DLD1 (cell line): ENCODE data around the gene RUNX1.

ENCODE experiments used
- in situ Hi-C: cut with HindIII; loops from 2 replicates; pipeline ENCODE4 v1.10.0; 2017; ENCODE audit warnings: low sequenced_read_pairs

Gene RUNX1

DNA sequence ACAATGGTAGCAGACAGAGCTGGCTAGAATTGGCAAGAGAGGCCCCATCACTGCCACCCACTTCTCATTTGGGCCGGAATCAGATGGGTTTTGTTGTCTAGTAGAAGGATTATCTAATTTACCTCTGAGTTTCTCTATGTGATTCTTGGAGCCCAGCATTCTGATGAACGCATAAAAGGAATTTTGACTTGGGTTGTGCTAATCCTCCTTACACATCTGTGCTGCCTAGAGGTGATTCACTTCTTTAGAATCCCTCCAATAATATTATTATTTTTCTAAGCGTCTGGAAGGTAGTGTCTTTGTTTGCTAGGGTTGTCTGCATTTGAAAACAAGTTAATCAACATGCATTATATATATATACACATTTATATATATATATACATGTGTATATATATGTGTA is 118.1 kb downstream of the RUNX1 start:
- in situ Hi-C loops: no loop called here

- in situ Hi-C loops: no loop called here
These were observed 120.5 kb downstream of the RUNX1 start for GRCh38 chr21:34928637-34929036.

- in situ Hi-C loops: no loop called here
These were observed 121.1 kb downstream of the RUNX1 start for GRCh38 chr21:34927992-34928391.

DNA sequence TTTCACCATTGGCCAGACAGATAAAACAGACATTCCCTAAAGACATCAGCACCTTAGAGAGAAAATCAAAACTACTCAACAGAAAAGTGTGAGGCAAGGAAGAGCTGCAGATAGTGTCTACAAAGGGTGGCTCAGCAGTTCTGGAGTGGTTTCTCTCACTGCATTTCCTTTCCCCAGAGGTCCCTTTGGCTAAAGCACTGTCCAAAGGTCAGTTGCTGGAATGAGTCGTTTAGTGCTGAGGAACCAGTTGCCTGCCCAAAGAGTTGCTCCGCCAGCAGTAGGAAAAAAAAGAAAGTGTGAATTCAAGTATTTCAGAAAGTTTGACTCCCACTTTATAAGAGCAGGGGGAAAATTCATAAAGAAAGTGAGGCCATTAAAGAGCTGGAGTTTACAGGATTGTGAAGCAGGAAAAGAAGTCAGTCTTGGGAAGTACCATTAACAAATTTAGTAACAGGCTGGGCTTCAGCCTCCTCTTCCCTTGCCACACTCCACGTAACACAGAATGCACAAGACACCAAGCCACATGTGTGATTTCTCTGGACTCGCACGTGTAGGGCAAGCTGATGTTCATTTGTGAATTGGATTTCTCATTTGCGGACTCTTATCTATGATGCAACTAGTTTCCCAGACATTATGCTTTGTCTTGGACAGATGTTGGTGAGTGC is 122.2 kb downstream of the RUNX1 start:
- in situ Hi-C loops: no loop called here

DNA sequence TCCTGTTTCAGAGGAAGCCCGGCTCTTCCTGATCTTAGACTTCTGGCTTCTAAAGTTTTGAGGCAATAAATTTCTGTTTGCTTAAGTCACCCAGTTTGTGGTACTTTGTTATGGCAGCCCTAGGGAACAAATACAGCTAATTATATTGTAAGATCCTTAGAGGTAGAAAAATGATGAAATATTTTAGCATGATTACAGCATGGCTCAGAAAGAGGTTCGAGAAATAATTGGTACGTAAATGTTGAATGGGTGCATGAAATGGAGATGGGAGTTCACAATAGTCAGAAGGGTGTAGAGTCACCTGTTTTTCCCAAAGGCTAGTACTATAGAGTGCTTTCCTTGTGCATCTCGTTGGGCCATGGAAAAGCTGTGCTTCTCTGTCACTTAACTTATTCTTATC is 123.5 kb downstream of the RUNX1 start:
- in situ Hi-C loops: no loop called here

GRCh38 chr21:34924771-34925419 is 124.2 kb downstream of the RUNX1 start:
- in situ Hi-C loops: no loop called here

- in situ Hi-C loops: no loop called here
These were observed 124.9 kb downstream of the RUNX1 start for GRCh38 chr21:34924194-34924593.

DNA sequence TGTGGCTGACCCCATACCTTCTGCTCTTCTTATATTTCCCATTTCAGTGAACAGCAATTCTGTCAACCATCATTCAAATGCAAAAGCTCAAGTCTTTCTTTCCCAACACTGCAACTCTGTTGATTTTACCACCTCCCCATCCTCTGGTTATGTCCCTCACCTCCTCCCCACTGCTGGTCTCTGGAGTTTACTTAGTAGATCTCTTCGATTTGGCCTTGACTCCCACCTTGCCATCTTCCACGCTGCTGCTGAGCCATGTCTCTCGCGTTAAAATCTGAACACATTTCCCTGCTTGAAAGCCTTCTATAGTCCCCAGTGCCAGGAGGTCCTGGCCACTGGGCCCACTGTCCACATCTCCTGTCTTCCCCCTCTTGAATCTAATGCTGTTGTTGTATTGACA is 125.5 kb downstream of the RUNX1 start:
- in situ Hi-C loops: no loop called here

DNA sequence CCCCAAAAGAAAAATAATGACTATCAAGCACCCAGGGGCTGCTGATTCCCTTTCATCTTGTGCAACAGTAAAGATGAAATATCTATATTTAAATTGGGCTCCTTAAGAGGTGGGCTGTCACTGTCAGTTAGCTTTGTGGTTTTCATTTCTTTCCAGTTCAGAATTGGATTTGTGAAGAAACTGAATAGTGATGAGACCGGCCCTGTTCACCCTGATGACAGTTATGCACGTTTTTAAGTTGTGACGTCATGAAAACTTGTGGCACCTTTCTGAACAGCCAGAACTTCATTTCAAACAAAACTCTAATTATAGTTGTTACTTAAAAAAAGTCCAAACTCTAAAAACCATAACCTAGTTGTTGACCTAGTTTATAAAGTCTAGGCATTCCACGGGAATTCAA is 125.9 kb downstream of the RUNX1 start:
- in situ Hi-C loops: no loop called here

DNA sequence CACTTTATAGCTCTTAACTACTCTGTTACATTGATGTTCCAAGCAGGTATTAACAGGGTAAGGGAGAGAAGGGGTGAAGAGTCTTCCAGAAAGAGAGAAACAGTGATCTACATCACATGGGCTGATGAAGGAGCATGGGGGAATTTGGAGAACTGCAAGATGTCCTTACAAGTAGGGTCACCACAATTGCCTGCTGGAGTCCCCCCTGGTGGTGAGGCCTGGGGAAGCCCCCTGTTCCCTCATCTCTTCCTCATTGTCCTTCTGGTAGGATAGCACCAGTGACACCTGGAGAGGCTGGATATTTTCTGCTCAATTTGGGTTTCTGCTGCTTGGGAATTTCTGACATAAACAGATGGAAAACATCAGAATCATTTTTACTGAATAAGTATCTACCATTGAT is 126.6 kb downstream of the RUNX1 start:
- in situ Hi-C loops: no loop called here

GRCh38 chr21:34921151-34921550 is 128.0 kb downstream of the RUNX1 start:
- in situ Hi-C loops: no loop called here

GRCh38 chr21:34919406-34919805 is 129.7 kb downstream of the RUNX1 start:
- in situ Hi-C loops: no loop called here

- in situ Hi-C loops: no loop called here
These were observed 132.7 kb downstream of the RUNX1 start for GRCh38 chr21:34916446-34916845.

DNA sequence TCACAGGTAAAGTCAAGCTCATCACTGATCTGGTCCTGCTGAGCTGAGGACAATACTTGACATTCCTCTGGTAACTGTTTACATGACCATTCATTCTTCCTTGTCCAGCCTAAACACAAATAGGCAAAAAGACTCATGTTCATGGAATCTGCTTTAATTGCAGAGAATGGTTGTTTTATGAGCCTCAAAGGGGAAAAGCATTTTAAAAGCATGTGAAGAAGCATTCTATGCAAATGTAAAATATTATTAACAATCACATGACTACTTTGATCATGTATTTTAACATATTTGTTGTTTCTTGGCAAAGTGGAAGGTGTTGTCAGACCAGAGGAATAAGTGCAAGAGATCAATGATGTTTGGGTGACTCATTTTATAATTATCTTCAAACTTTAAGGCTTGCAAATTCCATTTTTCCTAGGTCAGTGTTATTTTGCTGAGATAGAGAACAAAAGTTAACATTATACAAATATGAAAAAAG is 133.7 kb downstream of the RUNX1 start:
- in situ Hi-C loops: no loop called here

DNA sequence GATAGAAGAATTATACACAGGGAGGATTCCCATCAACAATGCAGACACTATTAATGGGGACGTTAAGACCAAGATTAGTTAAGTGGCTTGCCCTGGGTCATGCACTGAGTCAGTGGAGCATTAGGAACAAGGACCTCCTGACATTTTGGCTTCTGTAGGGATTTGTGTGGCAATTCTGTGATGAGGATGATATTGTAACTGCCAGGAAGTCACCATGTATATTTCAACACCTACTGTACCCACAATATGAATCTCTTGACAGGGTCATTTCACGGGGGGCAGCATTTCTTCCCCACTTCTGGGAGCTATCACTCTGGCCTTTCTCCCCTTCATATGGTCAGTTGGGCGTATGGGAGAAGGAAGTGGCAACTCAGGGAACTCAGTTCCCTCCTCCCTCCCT is 134.9 kb downstream of the RUNX1 start:
- in situ Hi-C loops: no loop called here

- in situ Hi-C loops: no loop called here
These were observed 135.3 kb downstream of the RUNX1 start for GRCh38 chr21:34913811-34914210.

- in situ Hi-C loops: no loop called here
These were observed 136.8 kb downstream of the RUNX1 start for GRCh38 chr21:34912022-34912945.

DNA sequence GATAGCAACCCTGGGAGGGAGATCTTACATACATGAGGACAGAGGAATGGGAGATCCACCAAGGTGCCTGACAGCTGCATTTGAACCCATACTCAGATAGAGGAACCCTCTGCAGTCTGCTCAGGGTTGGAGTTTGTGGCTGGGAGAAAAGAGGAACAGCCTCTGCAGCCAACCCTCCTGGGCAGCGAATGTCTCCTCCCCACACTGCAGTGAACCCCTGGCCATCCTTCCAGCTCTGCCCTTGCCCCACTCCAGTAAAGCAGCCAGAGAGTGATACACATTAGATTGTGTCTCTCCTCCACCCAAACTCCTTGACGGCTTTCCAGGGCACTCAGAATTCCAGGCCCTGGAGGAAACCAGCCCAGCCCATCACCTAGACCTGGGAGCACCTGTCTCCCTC is 137.7 kb downstream of the RUNX1 start:
- in situ Hi-C loops: no loop called here

DNA sequence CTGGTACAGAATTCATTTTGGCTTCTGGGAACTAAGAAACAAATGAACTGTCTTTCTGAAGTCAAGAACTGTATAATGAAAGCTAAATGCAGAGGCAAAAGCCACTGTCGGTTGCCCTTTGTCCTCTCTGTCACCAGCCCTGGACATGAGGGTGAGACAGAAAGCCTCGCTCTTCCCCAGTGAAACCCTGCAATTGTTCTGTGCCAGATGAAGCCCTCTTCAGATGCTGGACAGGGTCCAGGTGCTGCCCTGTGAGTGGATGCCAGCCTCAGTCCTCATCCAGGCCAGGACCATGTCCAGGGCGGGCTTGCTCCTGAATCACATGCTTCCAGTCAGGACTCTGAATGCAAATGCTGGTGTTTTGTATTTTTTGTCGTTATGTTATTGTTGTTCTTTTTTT is 138.7 kb downstream of the RUNX1 start:
- in situ Hi-C loops: no loop called here

DNA sequence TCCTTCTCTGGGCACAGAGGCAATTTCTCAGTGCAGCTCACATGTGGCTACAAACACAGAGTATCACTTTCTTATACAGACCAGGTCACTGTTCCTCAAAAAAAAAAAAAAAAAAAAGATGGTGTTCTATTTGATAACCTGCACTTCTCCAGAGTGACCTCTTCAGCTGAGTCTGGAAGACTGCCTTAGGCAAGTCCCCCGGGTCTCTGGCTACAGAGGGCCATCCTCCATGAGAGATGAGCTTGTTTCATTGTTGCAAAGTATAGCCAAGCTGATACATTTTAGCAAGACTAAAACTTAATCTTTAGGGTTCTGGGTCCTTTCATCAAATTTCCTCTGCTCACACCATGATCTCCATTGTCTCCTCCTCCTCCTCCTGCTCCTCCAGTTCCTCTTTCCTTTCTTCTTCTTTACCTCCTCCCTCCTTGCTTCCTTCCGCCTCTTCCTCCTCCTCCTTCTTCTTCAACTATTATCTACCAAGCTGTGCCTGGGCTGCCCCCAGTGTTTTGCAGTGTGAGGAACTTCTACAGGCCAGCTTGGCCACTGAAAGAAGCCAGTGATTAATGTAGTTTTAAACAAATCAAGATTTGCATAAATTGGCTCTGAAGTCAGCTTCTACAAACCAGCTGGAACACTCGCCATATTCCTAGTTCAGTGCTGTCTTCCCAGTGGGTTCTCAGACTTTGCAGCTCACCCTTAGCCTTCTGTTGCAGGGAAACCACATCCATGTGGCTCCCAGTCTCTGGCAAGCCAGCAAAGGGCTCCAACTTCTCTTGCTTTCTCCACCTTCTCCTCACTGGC is 139.4 kb downstream of the RUNX1 start:
- in situ Hi-C loops: no loop called here
